WTC11 (cell line): Measurements from ENCODE around the gene ZNF609. TPM values are rescaled to one million over a fixed set of nuclear protein-coding genes. Genes with fewer than 3 reads are reported as not detected.

Experiments
- ATAC-seq: fragments of 200-7000 bp; cut with Tn5 transposase; 2 replicates; pipeline ENCODE4 v1.10.0; 2021; ENCODE audit warnings: mild to moderate bottlenecking, moderate library complexity
- CTCF ChIA-PET: fragments of 300-600 bp; sonication (Branson Sonifier 250); formaldehyde crosslinking; loops from one replicate; lab custom pipeline; 2021; ENCODE audit warnings: antibody characterized with exemption; lab: Charles Lee
- POLR2A ChIA-PET: fragments of 350-600 bp; sonication (Branson Sonifier 250); formaldehyde crosslinking; loops from one replicate; lab custom pipeline; 2021; ENCODE audit warnings: antibody characterized with exemption; lab: Charles Lee
- DNase-seq: peaks from one replicate; pipeline ENCODE4 v3.0.0; 2021; ENCODE audit warnings: low spot score
- H3K27ac Mint-ChIP-seq: 2 replicates; pipeline ENCODE4 v1.8.0; 2021; ENCODE audit warnings: mixed read lengths
- H3K27me3 Mint-ChIP-seq: 2 replicates; pipeline ENCODE4 v1.8.0; 2021; ENCODE audit warnings: low read depth, mild to moderate bottlenecking, moderate library complexity, mixed read lengths
- H3K36me3 Mint-ChIP-seq: 2 replicates; pipeline ENCODE4 v1.8.0; 2021; ENCODE audit warnings: mixed read lengths
- H3K4me1 Mint-ChIP-seq: 2 replicates; pipeline ENCODE4 v1.8.0; 2022; ENCODE audit warnings: mixed read lengths
- H3K4me3 Mint-ChIP-seq: 2 replicates; pipeline ENCODE4 v1.8.0; 2021; ENCODE audit warnings: mild to moderate bottlenecking, moderate library complexity, mixed read lengths
- H3K9me3 Mint-ChIP-seq: 2 replicates; pipeline ENCODE4 v1.8.0; 2021; ENCODE audit warnings: mixed read lengths
- ATF1 ChIP-seq: sonication (generic); formaldehyde crosslinking; IDR thresholded peaks from 2 replicates; pipeline ENCODE4 v1.8.1; 2023; ENCODE audit warnings: mild to moderate bottlenecking, moderate library complexity, missing genetic modification reagents
- FOXP4 ChIP-seq: sonication (generic); formaldehyde crosslinking; IDR thresholded peaks from 2 replicates; pipeline ENCODE4 v1.8.0; 2022; ENCODE audit warnings: mild to moderate bottlenecking, missing genetic modification reagents
- GRHL2 ChIP-seq: fragments of 250-450 bp; sonication (Bioruptor Pico); IDR thresholded peaks from 2 replicates; pipeline ENCODE4 v1.8.0; 2022; ENCODE audit warnings: mild to moderate bottlenecking, moderate library complexity; ENCODE audit not compliant: insufficient replicate concordance, severe bottlenecking
- HMGXB4 ChIP-seq: sonication (generic); formaldehyde crosslinking; IDR thresholded peaks from 2 replicates; pipeline ENCODE4 v1.8.1; 2023; ENCODE audit warnings: mild to moderate bottlenecking, moderate library complexity, missing genetic modification reagents
- IRF2 ChIP-seq: sonication (generic); formaldehyde crosslinking; IDR thresholded peaks from 2 replicates; pipeline ENCODE4 v1.8.0; 2022; ENCODE audit warnings: low read depth, missing genetic modification reagents, borderline replicate concordance
- NR3C1 ChIP-seq: sonication (generic); formaldehyde crosslinking; conservative IDR thresholded peaks from 2 replicates; pipeline ENCODE4 v1.8.1; 2023; ENCODE audit warnings: low read depth, mild to moderate bottlenecking, missing genetic modification reagents
- PRDM15 ChIP-seq: sonication (generic); formaldehyde crosslinking; IDR thresholded peaks from 2 replicates; pipeline ENCODE4 v1.8.0; 2022; ENCODE audit warnings: missing genetic modification reagents
- PRRX2 ChIP-seq: fragments of 250-450 bp; sonication (Bioruptor Pico); IDR thresholded peaks from 2 replicates; pipeline ENCODE4 v1.8.0; 2021; ENCODE audit warnings: mild to moderate bottlenecking
- TCF7 ChIP-seq: sonication (generic); formaldehyde crosslinking; IDR thresholded peaks from 2 replicates; pipeline ENCODE4 v1.8.0; 2022; ENCODE audit warnings: mild to moderate bottlenecking, low read depth, missing genetic modification reagents, moderate library complexity
- ZBTB21 ChIP-seq: sonication (generic); formaldehyde crosslinking; IDR thresholded peaks from 2 replicates; pipeline ENCODE4 v1.8.1; 2023; ENCODE audit warnings: mild to moderate bottlenecking, missing genetic modification reagents, borderline replicate concordance
- ZNF396 ChIP-seq: fragments of 250-450 bp; sonication (Bioruptor Pico); IDR thresholded peaks from 2 replicates; pipeline ENCODE4 v1.8.0; 2021; ENCODE audit warnings: mild to moderate bottlenecking, moderate library complexity, borderline replicate concordance
- ZNF425 ChIP-seq: fragments of 250-450 bp; sonication (Bioruptor Pico); conservative IDR thresholded peaks from 2 replicates; pipeline ENCODE4 v1.9.0; 2021; ENCODE audit warnings: mild to moderate bottlenecking
- ZSCAN18 ChIP-seq: fragments of 250-450 bp; sonication (Bioruptor Pico); IDR thresholded peaks from 2 replicates; pipeline ENCODE4 v2.1.2; 2022; ENCODE audit warnings: mild to moderate bottlenecking, moderate library complexity
- total RNA-seq: library from RNA; stranded (reverse); gene quantifications from 3 replicates; pipeline ENCODE4 v1.2.3, GENCODE V29; 2021
- TF ChIP-seq, protein P1 (sequence below): sonication (generic); formaldehyde crosslinking; IDR thresholded peaks from 2 replicates; pipeline ENCODE4 v1.8.1; 2023; ENCODE audit warnings: mild to moderate bottlenecking, missing genetic modification reagents, moderate library complexity
- TF ChIP-seq, protein P2 (sequence below): sonication (generic); formaldehyde crosslinking; IDR thresholded peaks from 2 replicates; pipeline ENCODE4 v1.8.0; 2023; ENCODE audit warnings: missing genetic modification reagents

ZNF609 gene
- total RNA-seq, 1 experiment from 2014 or later = 47.4 TPM

DNA sequence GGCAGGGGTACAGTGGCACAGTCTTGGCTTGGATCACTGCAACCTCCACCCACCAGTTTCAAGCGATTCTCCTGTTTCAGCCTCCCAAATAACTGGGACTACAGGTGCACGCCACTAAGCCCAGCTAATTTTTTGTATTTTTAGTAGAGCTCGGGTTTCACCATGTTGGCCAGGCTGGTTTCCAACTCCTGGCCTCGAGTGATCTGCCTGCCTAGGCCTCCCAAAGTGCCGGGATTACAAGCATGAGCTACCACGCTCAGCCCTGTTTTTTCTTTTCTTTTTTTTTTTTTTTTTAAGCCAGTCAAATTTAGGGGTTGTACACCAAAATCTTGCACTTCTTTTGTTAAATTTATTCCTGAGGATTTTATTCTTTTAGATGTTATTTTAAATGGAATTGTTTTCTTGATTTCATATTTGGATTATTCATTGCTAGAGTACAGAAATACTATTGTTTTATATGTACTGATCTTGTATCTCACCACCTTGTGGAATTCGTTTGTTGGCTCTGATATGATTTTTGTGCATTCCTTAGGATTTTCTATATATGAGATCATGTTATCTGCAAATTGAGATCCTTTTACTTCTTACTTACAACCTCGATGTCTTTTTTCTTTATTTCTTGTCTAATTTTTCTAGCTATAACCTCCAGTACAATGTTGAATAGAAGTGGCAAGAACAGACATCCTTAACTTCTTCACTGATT is 65.6 kb downstream of the ZNF609 start:
- no peak for ATAC-seq

GRCh38 chr15:64527263-64527984 is 67.0 kb downstream of the ZNF609 start:
- H3K27ac Mint-ChIP-seq = no peak overlapping the region
- ATAC-seq (no peak), DNase-seq (no peak)
- H3K4me3 Mint-ChIP-seq = no peak overlapping the region
- H3K27me3 Mint-ChIP-seq = no peaks in the 10 kb centered on the region
- H3K9me3 Mint-ChIP-seq = no peaks in the 10 kb centered on the region
- ChIA-PET POLR2A (interaction anchor here (0.7 kb wide), 1 partner anchor 128 kb away, joined by 3 read pairs; no protein-coding TSS in a partner anchor), CTCF (no interaction called here)
- H3K4me1 Mint-ChIP-seq = peaks cover 25% of the 10 kb centered on the region
- H3K36me3 Mint-ChIP-seq = peaks cover 3% of the 10 kb centered on the region
- TF ChIP-seq ZNF425 (CRISPR knock-in tag) (no peak), IRF2 (CRISPR knock-in tag) (no peak), ZBTB21 (CRISPR knock-in tag) (no peak), FOXP4 (CRISPR knock-in tag) (no peak)
- TF ChIP-seq, protein P1, sequence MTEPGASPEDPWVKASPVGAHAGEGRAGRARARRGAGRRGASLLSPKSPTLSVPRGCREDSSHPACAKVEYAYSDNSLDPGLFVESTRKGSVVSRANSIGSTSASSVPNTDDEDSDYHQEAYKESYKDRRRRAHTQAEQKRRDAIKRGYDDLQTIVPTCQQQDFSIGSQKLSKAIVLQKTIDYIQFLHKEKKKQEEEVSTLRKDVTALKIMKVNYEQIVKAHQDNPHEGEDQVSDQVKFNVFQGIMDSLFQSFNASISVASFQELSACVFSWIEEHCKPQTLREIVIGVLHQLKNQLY (CRISPR knock-in tag) = no peak
- TF ChIP-seq, protein P2, sequence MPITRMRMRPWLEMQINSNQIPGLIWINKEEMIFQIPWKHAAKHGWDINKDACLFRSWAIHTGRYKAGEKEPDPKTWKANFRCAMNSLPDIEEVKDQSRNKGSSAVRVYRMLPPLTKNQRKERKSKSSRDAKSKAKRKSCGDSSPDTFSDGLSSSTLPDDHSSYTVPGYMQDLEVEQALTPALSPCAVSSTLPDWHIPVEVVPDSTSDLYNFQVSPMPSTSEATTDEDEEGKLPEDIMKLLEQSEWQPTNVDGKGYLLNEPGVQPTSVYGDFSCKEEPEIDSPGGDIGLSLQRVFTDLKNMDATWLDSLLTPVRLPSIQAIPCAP (CRISPR knock-in tag) = no peak

More for the DNA sequence above, 65.6 kb downstream of the ZNF609 start:
- no peak for DNase-seq
- Mint-ChIP-seq H3K36me3 (peaks cover 3% of the 10 kb centered on the region), H3K4me1 (peaks cover 34% of the 10 kb centered on the region), H3K27me3 (no peaks in the 10 kb centered on the region), H3K4me3 (no peak overlapping the region), H3K27ac (peak overlapping the region; percentile 43; the same call in 1 of the 2 replicates), H3K9me3 (no peaks in the 10 kb centered on the region)
- POLR2A ChIA-PET = interaction anchor here (0.7 kb wide), 1 partner anchor 713 kb away, joined by 4 read pairs; no protein-coding TSS in a partner anchor
- no peak for TF ChIP-seq PRRX2
- no peak for TF ChIP-seq PRDM15 (CRISPR knock-in tag)
- TF ChIP-seq GRHL2 (CRISPR knock-in tag) = no peak
- TF ChIP-seq ZNF396 (CRISPR knock-in tag) = no peak
- TF ChIP-seq HMGXB4 (CRISPR knock-in tag) = no peak
- no peak for TF ChIP-seq ATF1
- TF ChIP-seq TCF7 (CRISPR knock-in tag) = no peak
- TF ChIP-seq NR3C1 (CRISPR knock-in tag) = no peak
- no peak for TF ChIP-seq ZSCAN18 (CRISPR knock-in tag)
- CTCF ChIA-PET = no interaction called here
